Breast epithelium (tissue), 4 donors: ENCODE measurements around the gene ELL. TPM values are rescaled to one million over a fixed set of nuclear protein-coding genes. Genes with fewer than 3 reads are reported as not detected.

Source experiments
- DNase-seq, 2 donors: peaks; one replicate each; pipeline ENCODE4 v3.0.0-alpha.2; 2019; ENCODE audit warnings: low spot score in 2 of 2
- H3K27ac ChIP-seq, 2 donors: fragments of 200-600 bp; sonication (generic) in 1 of 2; one replicate each; pipeline ENCODE4 v1.5.1; 2016 to 2019; ENCODE audit warnings: mild to moderate bottlenecking in 1 of 2
- H3K27me3 ChIP-seq, 2 donors: fragments of 200-600 bp; sonication (generic) in 1 of 2; one replicate each; pipeline versions ENCODE4 v1.5.1 to v1.6.0; 2017 to 2019; ENCODE audit warnings: control low read depth in 1 of 2, mild to moderate bottlenecking in 1 of 2
- H3K36me3 ChIP-seq: fragments of 200-600 bp; one replicate; pipeline ENCODE4 v1.5.1; 2019
- H3K4me1 ChIP-seq, 2 donors: fragments of 200-600 bp; sonication (generic); one replicate each; pipeline ENCODE4 v1.5.1; 2016 to 2019; ENCODE audit warnings: control low read depth in 1 of 2
- H3K4me3 ChIP-seq, 3 donors: fragments of 200-600 bp; sonication (generic); 1 replicate in 2 of 3; 2 replicates in 1 of 3; pipeline ENCODE4 v1.5.1; 2016 to 2019; ENCODE audit warnings: mild to moderate bottlenecking in 3 of 3, moderate library complexity in 2 of 3
- H3K9me3 ChIP-seq, 2 donors: fragments of 200-600 bp; sonication (generic) in 1 of 2; one replicate each; pipeline ENCODE4 v1.5.1; 2016 to 2019; ENCODE audit warnings: control low read depth in 1 of 2
- CTCF ChIP-seq, 3 donors: fragments of 450-650 bp; IDR thresholded peaks; one replicate each; pipeline ENCODE4 v1.5.1; 2016 to 2017; ENCODE audit warnings: antibody characterized with exemption in 3 of 3, mild to moderate bottlenecking in 3 of 3, moderate library complexity in 3 of 3
- POLR2A ChIP-seq: fragments of 450-650 bp; IDR thresholded peaks from one replicate; pipeline ENCODE4 v1.6.1; 2016; ENCODE audit warnings: antibody characterized with exemption, mild to moderate bottlenecking, moderate library complexity
- POLR2AphosphoS5 ChIP-seq, 3 donors: sonication (generic); formaldehyde crosslinking; IDR thresholded peaks; one replicate each; pipeline ENCODE4 v1.6.1; 2017; ENCODE audit warnings: antibody characterized with exemption in 3 of 3
- intact Hi-C: fragments of 100-400 bp; cut with DNase I; formaldehyde crosslinking; loops from one replicate; pipeline ENCODE4 v1.15.1; 2023; ENCODE audit warnings: low total_unique reads
- total RNA-seq, 3 donors: library from RNA; depleted of rRNA; stranded (reverse); fragments of >200 nt; gene quantifications; one replicate each; pipeline ENCODE4 v1.1.0, GENCODE V29; 2016

Gene ELL
- total RNA-seq, 3 donors from 2014 or later, result 13.0 to 22.3 (median 15.7) TPM

DNA sequence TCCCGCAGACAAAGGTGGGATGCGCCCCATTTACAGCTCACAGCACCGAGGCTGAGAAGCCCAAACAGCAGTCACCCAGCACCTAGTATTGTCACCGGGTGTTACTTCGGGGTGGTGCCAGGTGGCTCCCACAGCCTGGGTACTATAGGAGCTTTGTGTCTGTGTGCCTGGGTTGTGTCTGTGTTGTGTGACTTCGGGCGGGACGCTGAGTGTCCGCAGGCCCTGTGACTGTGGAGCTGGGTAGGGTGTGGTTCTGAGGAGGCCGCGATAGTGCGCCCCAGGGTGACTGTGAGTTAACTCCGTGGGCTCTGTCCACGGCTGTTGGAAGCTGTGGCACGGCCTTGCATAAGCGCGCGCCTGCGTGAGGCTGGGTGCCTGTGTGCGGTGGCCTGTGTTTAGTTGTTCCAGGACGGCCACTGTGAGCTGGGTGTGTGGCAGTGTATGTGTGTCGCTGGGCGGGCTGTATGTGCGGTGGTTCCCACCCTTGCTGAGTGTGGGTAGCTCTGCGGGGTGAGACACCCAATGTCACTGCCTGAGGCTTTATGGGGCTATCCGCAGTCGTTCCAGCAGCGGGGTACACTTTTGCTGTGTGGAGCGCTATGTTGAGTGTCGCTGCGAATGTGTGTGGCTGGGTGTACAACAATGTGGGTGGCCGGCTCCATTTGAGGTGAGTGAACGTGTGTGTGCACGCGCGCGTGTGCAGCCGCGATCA is 103.2 kb downstream of the ELL start:
- Histone ChIP-seq H3K27me3 (no peaks in the 10 kb centered on the region), H3K36me3 (no peaks in the 10 kb centered on the region), H3K4me3 (peak overlapping the region; percentile 58 to 96 (median 73)), H3K27ac (peak overlapping the region; percentile 91 to 92), H3K9me3 (no peaks in the 10 kb centered on the region), H3K4me1 (peaks cover 22 to 34% of the 10 kb centered on the region in 2 donors)
- TF ChIP-seq POLR2A (no peak), POLR2AphosphoS5 (IDR thresholded peaks at IDR 0.05) (no peak), CTCF (IDR thresholded peaks at IDR 0.05) (no peak)
- no peak for DNase-seq
- intact Hi-C loops, result loop anchor here (10.0 kb wide), 1 partner anchor 154 kb away; no protein-coding TSS in a partner anchor

DNA sequence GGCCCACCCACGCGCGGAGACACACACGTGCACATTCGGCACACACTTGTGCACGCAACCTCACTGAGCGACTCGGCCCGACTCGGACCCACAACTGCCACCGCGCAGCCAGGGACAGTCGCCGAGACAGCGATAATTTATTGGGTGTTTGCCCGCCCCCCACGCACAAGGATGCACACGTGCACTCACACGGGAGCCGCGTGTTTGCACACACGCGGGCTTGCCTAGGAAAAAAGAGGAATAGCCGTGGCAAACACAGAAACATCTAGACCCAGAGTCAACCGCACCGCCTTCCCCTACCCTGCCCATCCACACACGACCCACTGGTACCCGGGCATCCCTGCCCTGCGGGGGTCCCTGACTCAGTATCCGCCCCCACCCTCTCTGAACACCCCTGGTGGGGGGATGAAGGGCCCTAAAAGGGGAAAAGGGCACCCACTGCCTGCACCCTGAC is 103.8 kb downstream of the ELL start:
- Histone ChIP-seq H3K36me3 (no peaks in the 10 kb centered on the region), H3K4me3 (peak overlapping the region; percentile 34 to 96 (median 73)), H3K9me3 (no peaks in the 10 kb centered on the region), H3K27ac (peak overlapping the region; percentile 91 to 92), H3K27me3 (no peaks in the 10 kb centered on the region), H3K4me1 (peaks cover 22 to 34% of the 10 kb centered on the region in 2 donors)
- DNase-seq, result no peak
- intact Hi-C loops, result loop anchor here (10.0 kb wide), 1 partner anchor 153 kb away; no protein-coding TSS in a partner anchor
- no peak for TF ChIP-seq CTCF (IDR thresholded peaks at IDR 0.05)

GRCh38 chr19:18417250-18418028 is 104.4 kb downstream of the ELL start:
- Histone ChIP-seq H3K4me3 (peak overlapping the region; percentile 34 to 96 (median 73)), H3K36me3 (no peaks in the 10 kb centered on the region), H3K9me3 (no peaks in the 10 kb centered on the region), H3K27me3 (no peaks in the 10 kb centered on the region), H3K27ac (peak overlapping the region; percentile 91 to 92), H3K4me1 (peaks cover 22 to 34% of the 10 kb centered on the region in 2 donors)
- no peak for DNase-seq
- intact Hi-C loops, result loop anchor here (10.0 kb wide), 1 partner anchor 153 kb away; no protein-coding TSS in a partner anchor
- TF ChIP-seq POLR2AphosphoS5 (IDR thresholded peaks at IDR 0.05) (no peak), CTCF (IDR thresholded peaks at IDR 0.05) (no peak)

DNA sequence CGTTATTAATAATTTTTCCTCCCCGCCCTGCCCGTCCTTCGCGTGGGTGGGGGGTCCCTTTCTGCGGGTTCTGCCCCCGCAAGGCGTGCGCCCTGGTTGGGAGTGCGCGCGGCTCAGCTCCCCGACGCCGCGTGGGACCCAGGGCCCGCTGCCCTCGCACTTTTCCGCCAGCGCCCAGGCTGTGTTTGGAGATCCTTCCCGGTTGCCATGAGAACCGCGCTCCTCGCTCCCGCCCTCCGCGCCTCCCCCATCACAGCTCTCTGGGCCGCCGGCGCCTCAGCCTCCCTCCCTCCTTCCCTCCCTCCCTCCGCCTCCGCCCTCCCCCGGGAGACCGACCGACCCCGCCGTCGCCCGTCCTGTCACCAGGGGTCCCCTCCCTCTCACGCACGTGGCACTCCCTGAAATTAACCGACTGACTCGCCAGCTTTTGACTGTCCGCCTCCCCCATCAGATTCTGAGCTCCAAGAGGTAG is 105.1 kb downstream of the ELL start:
- Histone ChIP-seq H3K36me3 (no peaks in the 10 kb centered on the region), H3K4me1 (peaks cover 22 to 34% of the 10 kb centered on the region in 2 donors), H3K9me3 (no peaks in the 10 kb centered on the region), H3K27me3 (no peaks in the 10 kb centered on the region), H3K4me3 (peak overlapping the region; percentile 34 to 96 (median 73)), H3K27ac (peak overlapping the region; percentile 91 to 92)
- TF ChIP-seq POLR2AphosphoS5 (IDR thresholded peaks at IDR 0.05) (peak in 1 of 3 donors; percentile 30), CTCF (IDR thresholded peaks at IDR 0.05) (no peak), POLR2A (no peak)
- DNase-seq, result peak; percentile 83 to 89
- intact Hi-C loops, result loop anchor here (10.0 kb wide), 1 partner anchor 152 kb away; no protein-coding TSS in a partner anchor
